Ovary (tissue), 9 donors: ENCODE data around the gene DES. TPM values are rescaled to one million over a fixed set of nuclear protein-coding genes. Genes with fewer than 3 reads are reported as not detected.

ENCODE experiments used
- DNase-seq, 5 donors: peaks; one replicate each; pipeline ENCODE4 v3.0.0-alpha.2; 2019 to 2020
- H3K27ac ChIP-seq, 2 donors: fragments of 200-600 bp; one replicate each; pipeline versions ENCODE4 v1.5.1 to v1.8.0; 2019 to 2022
- H3K27me3 ChIP-seq: fragments of 200-600 bp; one replicate; pipeline ENCODE4 v1.8.0; 2022
- H3K36me3 ChIP-seq: fragments of 200-600 bp; sonication (generic); one replicate; pipeline ENCODE4 v1.5.1; 2019
- H3K4me1 ChIP-seq: one replicate; pipeline ENCODE4 v1.8.1; 2013; ENCODE audit warnings: mild to moderate bottlenecking, moderate library complexity; ENCODE audit not compliant: insufficient read depth
- H3K4me3 ChIP-seq: fragments of 200-600 bp; sonication (generic); one replicate; pipeline ENCODE4 v1.5.1; 2017
- H3K9me3 ChIP-seq, 2 donors: fragments of 200-600 bp in 1 of 2; sonication (generic) in 1 of 2; one replicate each; pipeline versions ENCODE4 v1.5.1 to v1.8.1; 2013 to 2019; ENCODE audit warnings: mild to moderate bottlenecking in 1 of 2, moderate library complexity in 1 of 2
- CTCF ChIP-seq, 3 donors: fragments of 450-650 bp in 2 of 3; fragments of 200-600 bp in 1 of 3; IDR thresholded peaks; one replicate each; pipeline versions ENCODE4 v1.5.1 to v1.8.0; 2016 to 2022; ENCODE audit warnings: antibody characterized with exemption in 3 of 3, mild to moderate bottlenecking in 1 of 3
- EP300 ChIP-seq: sonication (generic); formaldehyde crosslinking; IDR thresholded peaks from one replicate; pipeline ENCODE4 v1.6.1; 2017; ENCODE audit warnings: antibody characterized with exemption
- POLR2A ChIP-seq: fragments of 450-650 bp; IDR thresholded peaks from one replicate; pipeline ENCODE4 v1.6.1; 2017; ENCODE audit warnings: antibody characterized with exemption, mild to moderate bottlenecking, moderate library complexity
- WGBS, 3 donors: extraction: QIAGEN DNeasy Blood & Tissue Kit in 1 of 3; methylation state at CpG; one replicate each; pipeline versions ENCODE4 v1.1.5 to v1.1.7; 2013 to 2017; 5-methylcytosine and 5-hydroxymethylcytosine counted together
- intact Hi-C, 4 donors: fragments of 100-400 bp; cut with DNase I; formaldehyde crosslinking; loops; one replicate each; pipeline versions ENCODE4 v1.11.0 to v1.15.1; 2022 to 2023
- polyA plus RNA-seq, 2 donors: library from polyadenylated mRNA; stranded (reverse); fragments of 200-250 nt in 1 of 2; fragments of 350-450 nt in 1 of 2; fragmentation: Illumina TruSeq in 1 of 2; extraction: RNeasy Lipid Tissue Mini Kit (QIAGEN cat#74804) in 1 of 2; gene quantifications; one replicate each; pipeline ENCODE4 v1.2.3, GENCODE V29; 2013 to 2014
- total RNA-seq, 7 donors: library from RNA; depleted of rRNA in 2 of 7; stranded (reverse); fragments of >200 nt in 2 of 7; fragmentation: NEBNext Ultra II Directional in 3 of 7; extraction: Animal tissue kit (Norgen Biotek cat#: 25700) in 3 of 7; gene quantifications; one replicate each; pipeline versions ENCODE4 v1.1.0 to v1.2.4, GENCODE V29; 2016 to 2023
- donor health status: DM: no; HTN: no; CAD: no; lungs with moderate emphysema.
- donor health status: DM: no; HTN: no; CAD: no.
- donor health status: Bipolar disorder and iron deficiency.
- donor health status: DM: yes; HTN: yes; CAD: no.
- donor health status: DM: no; HTN: no; CAD: no.
- donor health status: DM: yes; HTN: yes; CAD: no.

DES gene
- total and polyA plus RNA-seq, 9 donors = 86.5 to 1,061 (median 184) TPM

- Histone ChIP-seq H3K27ac (no peak overlapping the region), H3K4me3 (no peak overlapping the region), H3K36me3 (no peaks in the 10 kb centered on the region), H3K9me3 (no peaks in the 10 kb centered on the region), H3K27me3 (no peaks in the 10 kb centered on the region), H3K4me1 (no peaks in the 10 kb centered on the region)
- intact Hi-C loops = no loop called here
- no peak for DNase-seq
- TF ChIP-seq CTCF (IDR thresholded peaks at IDR 0.05) = no peak
- TF ChIP-seq EP300 = no peak
- TF ChIP-seq POLR2A = no peak
Measured at GRCh38 chr2:219428469-219428868, 10.3 kb downstream of the DES start.

GRCh38 chr2:219429958-219430606 lies 11.9 kb downstream of the DES start:
- H3K4me1 ChIP-seq = no peaks in the 10 kb centered on the region
- intact Hi-C loops = no loop called here
- H3K9me3 ChIP-seq = no peaks in the 10 kb centered on the region
- no peak overlapping the region for H3K4me3 ChIP-seq
- WGBS, 3 donors = 90 to 94% (median 93%) methylated on average over 7 of the region's 7 CpGs
- no peaks in the 10 kb centered on the region for H3K27me3 ChIP-seq
- DNase-seq = no peak
- no peak overlapping the region for H3K27ac ChIP-seq
- no peaks in the 10 kb centered on the region for H3K36me3 ChIP-seq
- TF ChIP-seq EP300 = no peak
- TF ChIP-seq CTCF (IDR thresholded peaks at IDR 0.05) = no peak
- no peak for TF ChIP-seq POLR2A

- H3K4me3 ChIP-seq = no peak overlapping the region
- intact Hi-C loops = no loop called here
- peaks cover 2% of the 10 kb centered on the region for H3K4me1 ChIP-seq
- H3K9me3 ChIP-seq = no peaks in the 10 kb centered on the region
- H3K27ac ChIP-seq = no peak overlapping the region
- 61 to 68% (median 63%) methylated on average over 9 of the region's 9 CpGs for WGBS, 3 donors
- no peaks in the 10 kb centered on the region for H3K27me3 ChIP-seq
- DNase-seq = peak in 1 of 5 donors; percentile 20
- TF ChIP-seq CTCF (IDR thresholded peaks at IDR 0.05) (no peak), POLR2A (no peak), EP300 (no peak)
- no peaks in the 10 kb centered on the region for H3K36me3 ChIP-seq
Measured at GRCh38 chr2:219430633-219431615, 12.7 kb downstream of the DES start.

GRCh38 chr2:219433666-219434467 lies 15.7 kb downstream of the DES start:
- H3K4me3 ChIP-seq = peak overlapping the region; percentile 5
- no peak for TF ChIP-seq EP300
- no peak for TF ChIP-seq POLR2A
- TF ChIP-seq CTCF (IDR thresholded peaks at IDR 0.05) = no peak
- no peak overlapping the region for H3K27ac ChIP-seq
- H3K36me3 ChIP-seq = no peaks in the 10 kb centered on the region
- no peaks in the 10 kb centered on the region for H3K27me3 ChIP-seq
- peak in 1 of 5 donors; percentile 45 for DNase-seq
- WGBS, 3 donors = 81 to 92% (median 89%) methylated on average over 16 of the region's 16 CpGs
- intact Hi-C loops = no loop called here
- H3K9me3 ChIP-seq = no peaks in the 10 kb centered on the region
- H3K4me1 ChIP-seq = peaks cover 2% of the 10 kb centered on the region
